GM18499 (cell line): ENCODE results near the gene CAMTA1.

Source experiments
- ATAC-seq: cut with Tn5 transposase; IDR thresholded peaks from one replicate; pipeline ENCODE4 v1.9.1; 2021; ENCODE audit warnings: moderate number of reproducible peaks; ENCODE audit not compliant: insufficient read depth, unreplicated experiment

Gene CAMTA1

DNA sequence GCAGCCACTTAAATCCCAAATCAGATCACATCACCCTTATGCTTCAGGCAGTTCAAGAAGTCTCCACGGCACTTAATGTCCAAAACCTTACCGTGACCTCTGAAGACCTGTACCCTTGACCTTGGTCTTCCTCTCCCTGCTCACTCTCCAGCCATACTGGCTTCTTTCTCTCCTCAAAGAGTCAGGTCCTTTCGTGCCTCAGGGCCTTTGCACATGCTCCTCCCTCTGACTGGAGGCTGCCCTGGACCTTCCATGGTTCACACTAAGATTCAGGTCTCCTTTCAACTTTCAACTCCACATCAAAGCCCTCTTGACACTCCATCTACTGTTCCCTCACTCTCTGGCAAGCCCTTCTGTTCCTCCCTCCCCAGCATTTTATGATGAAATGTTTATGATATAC, 695.9 kb downstream of the CAMTA1 start:
- no peak for ATAC-seq

DNA sequence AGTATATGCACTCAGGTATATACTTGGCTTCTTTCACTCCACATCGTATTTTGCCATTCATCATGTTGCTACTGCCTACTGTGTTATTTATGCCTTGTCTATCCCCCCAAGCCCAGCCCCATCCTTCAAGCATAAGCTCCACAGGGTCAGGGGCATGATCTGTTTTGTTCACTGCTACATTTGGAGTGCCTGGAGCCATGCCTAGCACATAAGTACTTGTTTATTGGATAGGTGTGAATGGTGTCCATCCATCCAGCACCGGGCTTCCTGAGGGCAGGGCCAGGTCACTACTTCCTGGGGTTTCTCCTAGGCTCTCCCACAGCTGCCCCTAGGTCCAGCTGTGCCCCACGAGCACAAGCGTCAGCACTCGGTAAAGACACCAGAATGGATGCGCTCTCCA, 696.8 kb downstream of the CAMTA1 start:
- ATAC-seq, result no peak

DNA sequence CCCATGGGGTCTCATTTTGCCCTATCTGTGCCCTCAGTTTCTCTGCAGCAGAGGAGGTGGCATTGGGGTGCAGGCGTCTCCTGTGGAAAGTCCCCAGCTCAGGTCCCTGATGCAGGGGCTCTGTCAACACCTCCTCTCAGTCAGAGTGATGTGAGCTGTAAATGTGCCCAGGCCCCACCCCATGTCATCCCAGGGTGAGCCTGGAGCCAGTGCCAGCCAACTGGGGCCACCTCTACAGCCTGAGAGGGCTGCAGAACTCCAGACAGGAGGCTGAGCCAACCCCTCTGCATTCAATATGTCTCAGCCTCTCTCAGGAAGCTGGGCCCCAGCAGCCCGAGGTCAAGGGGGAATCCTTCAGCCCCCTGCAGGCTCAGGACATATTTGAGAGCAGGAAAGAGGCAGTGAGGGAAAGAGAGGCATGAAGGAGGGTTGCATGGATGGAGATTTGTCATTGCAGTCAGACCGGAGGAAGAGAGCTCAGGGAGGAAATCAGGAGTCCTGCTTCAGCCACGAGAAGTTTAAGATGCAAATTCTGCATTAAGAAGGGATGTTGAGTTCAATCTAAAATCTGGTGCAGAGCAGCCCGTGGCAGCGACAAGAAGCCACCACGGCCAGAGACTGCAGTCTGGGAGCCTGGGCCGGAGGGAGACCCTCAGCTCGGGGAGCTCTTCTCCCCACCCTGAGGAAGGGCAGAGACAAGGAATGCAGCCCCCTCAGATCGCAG, 697.7 kb downstream of the CAMTA1 start:
- no peak for ATAC-seq

- no peak for ATAC-seq
Measured at GRCh38 chr1:7483634-7484383, 698.6 kb downstream of the CAMTA1 start.

GRCh38 chr1:7485086-7485780, 700.0 kb downstream of the CAMTA1 start:
- no peak for ATAC-seq

DNA sequence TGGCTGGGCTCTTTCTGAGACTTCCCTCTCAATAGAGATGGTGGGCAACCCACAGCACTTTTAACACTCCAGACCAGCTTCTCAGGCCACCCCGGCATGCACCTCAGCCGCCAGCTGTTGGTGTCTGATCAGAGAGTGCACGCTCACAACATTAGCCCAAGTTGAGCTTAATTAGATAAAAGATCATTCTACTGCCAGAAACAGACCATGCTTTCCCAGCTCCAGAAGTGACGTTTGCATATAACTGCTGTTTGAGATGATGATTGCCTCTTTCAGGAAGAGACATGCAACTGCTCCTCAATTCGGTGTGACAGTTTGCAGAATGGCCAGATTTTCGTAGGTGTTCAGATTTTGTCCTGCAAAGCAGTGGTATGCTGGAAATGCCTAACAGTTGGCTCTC, 700.6 kb downstream of the CAMTA1 start:
- no peak for ATAC-seq

DNA sequence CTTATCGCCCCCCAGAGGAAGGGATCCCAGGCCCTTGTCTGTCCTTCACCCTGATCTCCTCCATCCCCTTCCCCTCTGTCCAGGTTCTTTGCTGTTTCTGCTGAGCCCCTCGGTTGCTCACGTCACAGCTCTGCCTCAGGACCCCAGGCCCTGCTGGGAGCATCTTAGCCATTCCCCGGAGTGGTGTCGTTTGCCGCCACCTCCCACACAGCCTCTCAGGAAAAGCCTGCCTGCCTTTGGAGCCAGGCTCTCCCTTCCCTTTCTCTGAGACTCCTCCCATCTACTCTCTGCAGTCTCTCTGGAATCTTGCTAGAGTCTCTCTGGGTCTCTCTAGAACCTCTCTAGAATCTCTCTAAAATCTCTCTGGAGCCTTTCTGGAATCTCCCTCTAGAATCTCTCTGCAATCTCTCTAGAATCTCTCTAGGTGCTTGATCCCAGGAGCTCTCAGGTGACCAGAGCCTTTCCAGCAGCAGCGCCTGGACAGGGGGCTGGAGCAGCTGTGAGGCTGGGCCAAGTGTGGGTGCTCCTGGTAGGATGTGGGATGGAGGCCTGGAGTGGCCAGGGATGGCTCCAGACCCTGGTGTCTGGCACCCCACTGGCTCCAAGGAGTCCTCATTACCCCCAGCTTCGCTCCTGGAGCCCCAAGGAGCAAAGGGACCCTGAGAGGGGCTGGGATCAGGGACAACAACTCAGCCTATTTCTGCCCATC, 702.7 kb downstream of the CAMTA1 start:
- ATAC-seq, result no peak

GRCh38 chr1:7488475-7488842, 703.2 kb downstream of the CAMTA1 start:
- ATAC-seq, result no peak

DNA sequence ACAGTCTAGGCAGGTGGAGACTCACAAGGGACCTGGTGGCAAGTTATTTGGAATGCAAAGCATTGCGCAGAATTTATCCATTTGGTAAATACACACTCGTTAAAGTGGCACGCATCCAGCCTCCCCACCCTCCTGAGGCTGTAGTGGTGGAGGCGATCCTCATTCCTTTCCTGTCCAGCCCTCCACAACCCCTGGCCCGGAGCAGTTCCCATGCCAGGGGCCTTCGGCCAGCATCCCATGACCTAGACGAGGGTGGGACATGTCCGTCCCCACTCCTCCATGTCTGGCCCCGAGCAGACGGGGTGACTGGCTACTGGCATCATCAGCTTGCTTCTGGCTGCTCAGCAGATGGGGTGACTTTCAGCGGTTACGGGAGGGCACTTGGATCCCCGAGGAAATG, 704.3 kb downstream of the CAMTA1 start:
- no peak for ATAC-seq

- ATAC-seq, result no peak
Measured at GRCh38 chr1:7490576-7490975, 705.3 kb downstream of the CAMTA1 start.

- no peak for ATAC-seq
Measured at GRCh38 chr1:7491109-7491817, 706.0 kb downstream of the CAMTA1 start.

DNA sequence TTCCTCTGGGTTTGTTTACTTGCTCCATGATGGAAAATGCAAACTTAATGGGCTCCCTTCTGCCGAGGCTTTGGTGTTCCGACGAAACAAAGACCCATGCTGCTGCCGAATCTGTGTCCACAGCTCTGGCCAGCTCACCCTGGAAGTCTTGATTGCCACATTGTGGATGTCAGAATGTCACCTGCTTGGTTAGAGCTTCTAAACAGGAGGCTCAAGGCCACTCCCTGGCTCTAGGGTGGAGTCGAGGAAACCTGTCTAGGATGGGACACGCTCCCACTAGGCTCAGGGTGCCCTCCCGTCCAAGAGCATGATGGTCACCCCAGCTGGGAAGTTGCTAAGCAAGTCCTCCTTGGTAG, 706.5 kb downstream of the CAMTA1 start:
- no peak for ATAC-seq

- ATAC-seq, result no peak
Measured at GRCh38 chr1:7493711-7494454, 708.6 kb downstream of the CAMTA1 start.

- no peak for ATAC-seq
Measured at GRCh38 chr1:7495962-7496361, 710.7 kb downstream of the CAMTA1 start.

DNA sequence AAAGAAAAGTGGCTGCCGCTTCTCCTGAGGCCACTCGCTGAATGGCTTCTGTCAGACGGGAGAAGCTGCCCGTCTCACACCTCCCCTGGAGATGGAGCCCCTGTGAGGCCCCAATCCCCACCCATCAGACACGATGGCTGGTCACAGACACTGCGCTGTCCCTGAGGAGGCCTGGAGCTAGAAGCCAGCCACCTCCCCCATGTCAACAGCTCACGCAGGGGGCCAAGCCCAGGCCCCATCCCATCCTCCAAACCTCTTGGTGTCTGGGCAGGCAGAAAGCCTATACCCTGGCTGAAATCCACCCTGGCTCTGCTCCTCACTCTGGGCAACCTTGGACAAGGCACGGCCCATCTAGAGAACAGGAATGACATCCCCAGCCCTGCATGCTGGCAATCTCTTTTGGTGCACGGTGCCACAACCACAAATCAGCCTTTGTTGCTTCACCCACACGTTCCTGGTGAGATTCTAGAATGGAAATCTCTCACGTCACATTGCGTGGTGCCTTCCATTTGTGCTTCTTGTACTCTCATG, 711.9 kb downstream of the CAMTA1 start:
- ATAC-seq, result no peak

GRCh38 chr1:7500381-7501083, 715.3 kb downstream of the CAMTA1 start:
- ATAC-seq, result no peak

DNA sequence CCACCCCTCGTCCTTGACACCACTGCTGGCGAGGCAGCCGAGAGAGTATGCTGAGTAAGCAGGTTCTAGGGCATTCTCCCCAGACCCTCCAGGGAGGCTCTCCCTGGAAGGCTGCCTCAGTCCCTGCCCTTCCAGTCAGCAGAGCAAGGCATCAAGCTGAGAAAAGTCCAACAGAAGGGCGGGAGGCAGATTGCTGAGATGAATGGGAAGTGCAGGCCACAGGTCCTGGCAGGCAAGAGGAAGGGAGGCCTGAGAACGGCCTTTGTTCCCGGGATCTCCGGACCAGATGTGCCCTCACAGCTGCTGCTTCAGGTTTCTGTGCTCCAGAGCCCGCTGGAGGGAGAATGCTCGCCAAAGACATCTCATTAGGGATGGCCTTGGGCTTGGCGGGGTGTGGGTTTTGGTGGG, 715.8 kb downstream of the CAMTA1 start:
- no peak for ATAC-seq

DNA sequence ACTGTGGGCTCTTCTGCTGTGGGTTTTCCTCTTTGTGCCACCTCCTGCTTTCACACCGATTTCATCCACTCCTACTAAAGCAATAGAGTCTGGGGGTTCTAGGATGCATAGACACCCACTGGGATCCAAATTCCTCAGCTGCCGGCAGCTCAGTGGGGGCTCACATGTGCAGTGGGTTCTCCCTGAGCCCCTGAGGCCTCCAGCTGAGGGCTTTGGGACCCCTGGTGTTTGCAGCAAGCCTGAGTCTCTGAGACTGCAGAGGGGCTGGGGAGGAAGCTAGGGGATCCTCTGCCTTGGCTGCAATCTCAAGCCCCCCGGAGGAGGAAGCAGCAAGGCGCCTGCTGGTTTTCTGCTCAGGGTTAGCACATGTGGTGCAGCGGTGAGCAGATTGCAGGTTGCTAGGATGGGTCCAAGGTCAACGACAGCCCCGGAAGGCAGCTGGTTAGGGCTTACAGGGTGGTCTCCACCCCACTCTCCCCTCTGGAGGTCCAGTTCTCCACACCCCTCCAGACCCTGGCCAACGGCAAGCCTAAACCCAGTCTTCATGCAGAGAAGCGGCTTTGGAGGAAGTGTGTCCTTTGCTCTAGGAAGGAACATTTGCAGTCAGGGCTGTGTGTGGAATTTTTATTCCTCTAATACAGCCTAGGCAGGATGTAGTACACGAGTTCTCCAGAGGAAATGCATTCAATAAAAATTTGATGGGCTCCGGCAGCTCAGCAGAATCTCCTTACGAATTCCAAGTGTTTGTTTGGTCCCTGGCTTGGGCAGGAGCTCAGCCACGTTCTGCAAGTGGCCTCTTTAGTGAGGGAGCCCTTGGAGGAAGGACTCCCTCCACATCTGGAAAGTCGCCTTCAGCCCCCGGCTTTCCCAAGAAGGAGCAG, 716.7 kb downstream of the CAMTA1 start:
- ATAC-seq, result no peak
